ENCODE measurements around the gene RPS6KA2.

The RPS6KA2 gene

GRCh38 chr6:166382933-166383801 lies 243.9 kb downstream of the RPS6KA2 start, which contains the start of gene MPC1:
Gene MPC1, minus strand, starts transcription at chr6:166382940. Its CDS starts 64 bp downstream, at chr6:166382876.
- Histone ChIP-seq H3K9me3 (ENCODE audit: insufficient read depth, low read depth, low read length) (no peaks in the 10 kb centered on the region), H3K79me1 (ENCODE audit: low read length) (peaks cover 2% of the 10 kb centered on the region), H3K14ac (ENCODE audit: low read length) (peak within 1 kb of the TSS; percentile 35), H3K4me3 (ENCODE audit: low read depth, low read length) (peak within 1 kb of the TSS; percentile 87), H2BK120ac (ENCODE audit: insufficient read depth, low read length, poor library complexity) (no peak within 1 kb of the TSS), H2AFZ (ENCODE audit: insufficient read depth, low read length, poor library complexity) (peak within 1 kb of the TSS; percentile 89), H4K12ac (ENCODE audit: low read depth, low read length) (no peak within 1 kb of the TSS), H3K18ac (ENCODE audit: low read length) (peak within 1 kb of the TSS; percentile 29), H3K4me1 (ENCODE audit: control insufficient read depth in 1 of 2, insufficient read depth in 2 of 2, low read length in 2 of 2) (peaks cover 0 to 4% of the 10 kb centered on the region in 2 experiments), H3K9ac (ENCODE audit: low read length) (peak within 1 kb of the TSS; percentile 71), H3K79me2 (ENCODE audit: control insufficient read depth, insufficient read depth, low read length, poor library complexity) (no peaks in the 10 kb centered on the region), H3K4ac (ENCODE audit: low read depth, low read length) (no peak within 1 kb of the TSS), H3K27ac (ENCODE audit: low read depth, low read length) (peak within 1 kb of the TSS; percentile 37), H3K23ac (ENCODE audit: low read length) (no peak within 1 kb of the TSS), H4K91ac (ENCODE audit: low read depth, low read length) (peak within 1 kb of the TSS; percentile 2), H3K4me2 (ENCODE audit: low read length) (peak within 1 kb of the TSS; percentile 100), H3K27me3 (ENCODE audit: insufficient read depth, low read length) (no peaks in the 10 kb centered on the region), H2BK12ac (ENCODE audit: low read length) (no peak within 1 kb of the TSS), H3K36me3 (ENCODE audit: control insufficient read depth in 1 of 2, insufficient read depth in 2 of 2, low read length in 2 of 2) (no peaks in the 10 kb centered on the region), H2AK5ac (ENCODE audit: low read length) (no peak within 1 kb of the TSS), H2BK5ac (ENCODE audit: low read depth, low read length, poor library complexity) (no peak within 1 kb of the TSS), H4K8ac (ENCODE audit: low read depth, low read length) (peak within 1 kb of the TSS; percentile 30)
- peak; percentile 98 for DNase-seq
- WGBS (ENCODE audit: extremely low coverage, insufficient coverage, insufficient read length) = no CpG with 5 or more reads among the region's 94 CpGs

- Histone ChIP-seq H3K4ac (ENCODE audit: low read depth, low read length) (no peak overlapping the region), H2AFZ (ENCODE audit: insufficient read depth, low read length, poor library complexity) (peak overlapping the region; percentile 53), H3K36me3 (ENCODE audit: control insufficient read depth in 1 of 2, insufficient read depth in 2 of 2, low read length in 2 of 2) (no peaks in the 10 kb centered on the region), H2BK12ac (ENCODE audit: low read length) (no peak overlapping the region), H3K27me3 (ENCODE audit: insufficient read depth, low read length) (no peaks in the 10 kb centered on the region), H3K79me1 (ENCODE audit: low read length) (peaks cover 2% of the 10 kb centered on the region), H3K79me2 (ENCODE audit: control insufficient read depth, insufficient read depth, low read length, poor library complexity) (no peaks in the 10 kb centered on the region), H2BK120ac (ENCODE audit: insufficient read depth, low read length, poor library complexity) (no peak overlapping the region), H3K18ac (ENCODE audit: low read length) (no peak overlapping the region), H3K27ac (ENCODE audit: low read depth, low read length) (no peak overlapping the region), H3K9me3 (ENCODE audit: insufficient read depth, low read depth, low read length) (no peaks in the 10 kb centered on the region), H3K9ac (ENCODE audit: low read length) (no peak overlapping the region), H4K12ac (ENCODE audit: low read depth, low read length) (no peak overlapping the region), H3K23ac (ENCODE audit: low read length) (no peak overlapping the region), H2AK5ac (ENCODE audit: low read length) (no peak overlapping the region), H4K91ac (ENCODE audit: low read depth, low read length) (no peak overlapping the region), H4K8ac (ENCODE audit: low read depth, low read length) (peak overlapping the region; percentile 30), H3K4me1 (ENCODE audit: control insufficient read depth in 1 of 2, insufficient read depth in 2 of 2, low read length in 2 of 2) (peaks cover 0 to 4% of the 10 kb centered on the region in 2 experiments), H3K14ac (ENCODE audit: low read length) (peak overlapping the region; percentile 11), H2BK5ac (ENCODE audit: low read depth, low read length, poor library complexity) (no peak overlapping the region), H3K4me3 (ENCODE audit: low read depth, low read length) (peak overlapping the region; percentile 75), H3K4me2 (ENCODE audit: low read length) (peak overlapping the region; percentile 100)
- no CpG with 5 or more reads among the region's 46 CpGs for WGBS (ENCODE audit: extremely low coverage, insufficient coverage, insufficient read length)
- DNase-seq = no peak
Observed at GRCh38 chr6:166382500-166382932, 244.5 kb downstream of the RPS6KA2 start.

GRCh38 chr6:166381733-166382499 lies 245.1 kb downstream of the RPS6KA2 start:
- Histone ChIP-seq H3K4me1 (ENCODE audit: control insufficient read depth in 1 of 2, insufficient read depth in 2 of 2, low read length in 2 of 2) (peaks cover 0 to 4% of the 10 kb centered on the region in 2 experiments), H3K14ac (ENCODE audit: low read length) (no peak overlapping the region)
- WGBS (ENCODE audit: extremely low coverage, insufficient coverage, insufficient read length) = no CpG with 5 or more reads among the region's 49 CpGs

GRCh38 chr6:166381381-166381732 lies 245.7 kb downstream of the RPS6KA2 start:
- no peak overlapping the region for H4K12ac ChIP-seq (ENCODE audit: low read depth, low read length)
- no CpG with 5 or more reads among the region's 6 CpGs for WGBS (ENCODE audit: extremely low coverage, insufficient coverage, insufficient read length)
- H2AFZ ChIP-seq (ENCODE audit: insufficient read depth, low read length, poor library complexity) = no peak overlapping the region
- H3K79me1 ChIP-seq (ENCODE audit: low read length) = peaks cover 2% of the 10 kb centered on the region
- H3K14ac ChIP-seq (ENCODE audit: low read length) = no peak overlapping the region
- no peak overlapping the region for H3K4me3 ChIP-seq (ENCODE audit: low read depth, low read length)
- no peak overlapping the region for H2BK5ac ChIP-seq (ENCODE audit: low read depth, low read length, poor library complexity)
- DNase-seq = no peak
- no peak overlapping the region for H3K9ac ChIP-seq (ENCODE audit: low read length)
- no peak overlapping the region for H3K18ac ChIP-seq (ENCODE audit: low read length)
- peak overlapping the region; percentile 100 for H3K4me2 ChIP-seq (ENCODE audit: low read length)
- H3K4ac ChIP-seq (ENCODE audit: low read depth, low read length) = no peak overlapping the region
- H2BK120ac ChIP-seq (ENCODE audit: insufficient read depth, low read length, poor library complexity) = no peak overlapping the region
- H3K36me3 ChIP-seq (ENCODE audit: control insufficient read depth in 1 of 2, insufficient read depth in 2 of 2, low read length in 2 of 2) = no peaks in the 10 kb centered on the region
- H4K91ac ChIP-seq (ENCODE audit: low read depth, low read length) = no peak overlapping the region
- no peak overlapping the region for H3K23ac ChIP-seq (ENCODE audit: low read length)
- H3K27ac ChIP-seq (ENCODE audit: low read depth, low read length) = no peak overlapping the region
- no peak overlapping the region for H2BK12ac ChIP-seq (ENCODE audit: low read length)
- H3K9me3 ChIP-seq (ENCODE audit: insufficient read depth, low read depth, low read length) = no peaks in the 10 kb centered on the region
- no peak overlapping the region for H4K8ac ChIP-seq (ENCODE audit: low read depth, low read length)
- peaks cover 0 to 4% of the 10 kb centered on the region in 2 experiments for H3K4me1 ChIP-seq (ENCODE audit: control insufficient read depth in 1 of 2, insufficient read depth in 2 of 2, low read length in 2 of 2)
- H2AK5ac ChIP-seq (ENCODE audit: low read length) = no peak overlapping the region
- H3K27me3 ChIP-seq (ENCODE audit: insufficient read depth, low read length) = no peaks in the 10 kb centered on the region
- no peaks in the 10 kb centered on the region for H3K79me2 ChIP-seq (ENCODE audit: control insufficient read depth, insufficient read depth, low read length, poor library complexity)

More at GRCh38 chr6:166381733-166382499, 245.1 kb downstream of the RPS6KA2 start:
- no peaks in the 10 kb centered on the region for H3K9me3 ChIP-seq (ENCODE audit: insufficient read depth, low read depth, low read length)
- H2BK5ac ChIP-seq (ENCODE audit: low read depth, low read length, poor library complexity) = no peak overlapping the region
- no peaks in the 10 kb centered on the region for H3K36me3 ChIP-seq (ENCODE audit: control insufficient read depth in 1 of 2, insufficient read depth in 2 of 2, low read length in 2 of 2)
- no peak overlapping the region for H2BK12ac ChIP-seq (ENCODE audit: low read length)
- no peak overlapping the region for H3K4ac ChIP-seq (ENCODE audit: low read depth, low read length)
- H3K9ac ChIP-seq (ENCODE audit: low read length) = peak overlapping the region; percentile 35
- H3K79me1 ChIP-seq (ENCODE audit: low read length) = peaks cover 2% of the 10 kb centered on the region
- H2BK120ac ChIP-seq (ENCODE audit: insufficient read depth, low read length, poor library complexity) = no peak overlapping the region
- H4K12ac ChIP-seq (ENCODE audit: low read depth, low read length) = no peak overlapping the region
- H3K18ac ChIP-seq (ENCODE audit: low read length) = no peak overlapping the region
- no peak overlapping the region for H2AK5ac ChIP-seq (ENCODE audit: low read length)
- peak overlapping the region; percentile 100 for H3K4me2 ChIP-seq (ENCODE audit: low read length)
- H3K27ac ChIP-seq (ENCODE audit: low read depth, low read length) = no peak overlapping the region
- H3K23ac ChIP-seq (ENCODE audit: low read length) = no peak overlapping the region
- peak overlapping the region; percentile 75 for H3K4me3 ChIP-seq (ENCODE audit: low read depth, low read length)
- no peaks in the 10 kb centered on the region for H3K27me3 ChIP-seq (ENCODE audit: insufficient read depth, low read length)
- H2AFZ ChIP-seq (ENCODE audit: insufficient read depth, low read length, poor library complexity) = peak overlapping the region; percentile 89
- H4K8ac ChIP-seq (ENCODE audit: low read depth, low read length) = no peak overlapping the region
- H3K79me2 ChIP-seq (ENCODE audit: control insufficient read depth, insufficient read depth, low read length, poor library complexity) = no peaks in the 10 kb centered on the region
- no peak overlapping the region for H4K91ac ChIP-seq (ENCODE audit: low read depth, low read length)
- peak; percentile 84 to 90 for DNase-seq
